ENCODE results near the gene COL18A1. TPM values are rescaled to one million over a fixed set of nuclear protein-coding genes. Genes with fewer than 3 reads are reported as not detected.

COL18A1 gene
- polyA plus RNA-seq, 4 donors: 2.2 to 34.3 (median 16.5) TPM

DNA sequence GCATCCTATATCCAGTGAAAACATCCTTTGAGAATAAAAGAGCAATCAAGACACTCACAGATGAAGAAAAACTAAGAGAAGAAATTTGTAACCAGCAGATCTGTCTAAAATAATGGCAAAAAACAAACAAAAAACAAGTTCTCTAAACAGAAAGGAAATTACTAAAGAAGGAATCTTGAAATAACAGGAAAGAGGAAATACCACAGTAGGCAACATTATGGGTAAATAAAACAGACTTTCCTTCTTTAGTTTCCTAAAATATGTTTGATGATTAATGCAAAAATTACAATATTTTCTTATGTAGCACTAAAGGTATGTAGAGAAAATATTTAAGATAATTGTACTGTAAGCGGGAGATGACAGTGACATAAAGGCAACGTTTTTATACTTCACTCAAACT is 113.8 kb downstream of the COL18A1 start:
- 91 to 97% (median 91%) methylated on average over 2 of the region's 2 CpGs for WGBS, 3 donors
- DNase-seq (no peak), FAIRE-seq (no peak)
- no peaks in the 10 kb centered on the region for H3K27me3 ChIP-seq (ENCODE audit: control insufficient read depth in 3 of 3, insufficient read depth in 3 of 3, low read length in 3 of 3)
- peaks cover 0 to 56% (median 9%) of the 10 kb centered on the region in 3 donors for H3K36me3 ChIP-seq (ENCODE audit: control insufficient read depth in 3 of 3, insufficient read depth in 2 of 3, low read depth in 1 of 3, low read length in 3 of 3)
- H3K4me3 ChIP-seq (ENCODE audit: low read depth in 1 of 3, low read length in 3 of 3): no peak overlapping the region
- no peak overlapping the region for H3K27ac ChIP-seq (ENCODE audit: low read depth in 1 of 3, low read length in 2 of 3)
- H3K9me3 ChIP-seq (ENCODE audit: control insufficient read depth in 2 of 2, insufficient read depth in 1 of 2, low read depth in 1 of 2, low read length in 1 of 2): peaks cover 0 to 10% of the 10 kb centered on the region in 2 donors
- no peaks in the 10 kb centered on the region for H3K4me1 ChIP-seq (ENCODE audit: control insufficient read depth in 3 of 3, insufficient read depth in 2 of 3, low read depth in 1 of 3, low read length in 2 of 3)

DNA sequence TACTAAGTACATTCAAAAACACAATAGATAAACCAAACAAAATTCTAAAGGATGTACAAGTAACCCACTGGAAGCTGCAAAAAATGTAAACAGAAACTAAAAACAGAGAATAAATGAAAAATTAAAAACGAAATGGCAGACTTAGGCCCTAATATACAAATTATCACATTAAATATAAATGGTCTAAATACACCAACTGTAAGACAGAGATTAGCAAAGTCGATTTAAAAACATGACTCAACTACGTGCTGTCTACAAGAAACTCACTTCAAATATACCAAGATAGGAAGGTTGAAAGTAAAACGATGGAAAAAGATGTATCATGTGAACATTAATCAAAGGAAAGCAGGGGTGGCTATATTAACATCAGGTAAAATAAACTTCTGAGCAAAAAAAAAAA is 114.2 kb downstream of the COL18A1 start:
- WGBS, 3 donors: 92 to 94% (median 93%) methylated on average over 4 of the region's 4 CpGs
- FAIRE-seq: no peak

DNA sequence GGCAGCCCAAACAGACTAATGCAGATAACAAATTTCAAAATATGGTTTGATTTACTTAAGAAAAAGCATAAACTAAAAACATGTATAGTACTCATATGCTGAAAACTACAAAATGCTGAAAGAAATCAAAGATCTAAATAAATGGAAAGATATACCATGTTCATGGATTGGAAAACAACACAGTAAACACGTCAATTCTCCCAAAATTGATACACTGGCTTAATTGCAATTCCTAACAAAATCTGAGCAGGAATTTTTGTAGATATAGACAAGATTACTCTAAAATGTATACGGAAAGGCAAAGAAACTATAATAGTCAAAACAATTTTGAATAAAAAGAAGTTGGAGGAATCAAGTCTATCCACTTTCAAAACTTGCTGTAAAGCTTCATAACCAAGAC is 116.3 kb downstream of the COL18A1 start:
- DNase-seq: no peak
- Histone ChIP-seq H3K9me3 (ENCODE audit: control insufficient read depth in 2 of 2, insufficient read depth in 1 of 2, low read depth in 1 of 2, low read length in 1 of 2) (peaks cover 0 to 10% of the 10 kb centered on the region in 2 donors), H3K4me3 (ENCODE audit: low read depth in 1 of 3, low read length in 3 of 3) (no peak overlapping the region), H3K36me3 (ENCODE audit: control insufficient read depth in 3 of 3, insufficient read depth in 2 of 3, low read depth in 1 of 3, low read length in 3 of 3) (peaks cover 0 to 51% (median 2%) of the 10 kb centered on the region in 3 donors), H3K4me1 (ENCODE audit: control insufficient read depth in 3 of 3, insufficient read depth in 2 of 3, low read depth in 1 of 3, low read length in 2 of 3) (peaks cover 0 to 10% (median 4%) of the 10 kb centered on the region in 3 donors), H3K27me3 (ENCODE audit: control insufficient read depth in 3 of 3, insufficient read depth in 3 of 3, low read length in 3 of 3) (no peaks in the 10 kb centered on the region), H3K27ac (ENCODE audit: low read depth in 1 of 3, low read length in 2 of 3) (no peak overlapping the region)
- FAIRE-seq: no peak
- WGBS, 3 donors: 96 to 99% (median 97%) methylated on average over 2 of the region's 2 CpGs

More for the DNA sequence above, 114.2 kb downstream of the COL18A1 start:
- Histone ChIP-seq H3K4me1 (ENCODE audit: control insufficient read depth in 3 of 3, insufficient read depth in 2 of 3, low read depth in 1 of 3, low read length in 2 of 3) (no peaks in the 10 kb centered on the region), H3K4me3 (ENCODE audit: low read depth in 1 of 3, low read length in 3 of 3) (no peak overlapping the region), H3K27me3 (ENCODE audit: control insufficient read depth in 3 of 3, insufficient read depth in 3 of 3, low read length in 3 of 3) (no peaks in the 10 kb centered on the region), H3K9me3 (ENCODE audit: control insufficient read depth in 2 of 2, insufficient read depth in 1 of 2, low read depth in 1 of 2, low read length in 1 of 2) (peaks cover 0 to 10% of the 10 kb centered on the region in 2 donors), H3K27ac (ENCODE audit: low read depth in 1 of 3, low read length in 2 of 3) (no peak overlapping the region), H3K36me3 (ENCODE audit: control insufficient read depth in 3 of 3, insufficient read depth in 2 of 3, low read depth in 1 of 3, low read length in 3 of 3) (peaks cover 0 to 53% (median 9%) of the 10 kb centered on the region in 3 donors)
- DNase-seq: no peak

DNA sequence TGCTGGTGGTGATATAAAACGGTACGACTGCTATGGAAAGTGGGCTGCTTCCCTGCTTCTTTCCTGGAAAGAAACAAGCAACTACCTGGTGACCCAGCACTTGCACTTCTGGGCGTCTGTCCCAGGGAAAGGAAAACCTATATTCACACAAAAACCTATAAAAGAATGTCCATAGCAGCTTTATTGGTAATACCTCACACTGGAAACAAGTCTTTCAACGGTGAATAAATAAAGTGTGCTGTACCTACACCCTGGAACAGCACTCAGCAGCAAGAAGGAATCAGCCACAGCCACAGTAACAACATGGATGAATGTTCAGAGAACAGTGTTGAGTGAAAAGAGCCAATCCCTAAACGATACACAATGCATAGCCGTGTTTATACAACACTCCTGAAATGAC is 117.4 kb downstream of the COL18A1 start:
- Histone ChIP-seq H3K4me3 (ENCODE audit: low read depth in 1 of 3, low read length in 3 of 3) (no peak overlapping the region), H3K9me3 (ENCODE audit: control insufficient read depth in 2 of 2, insufficient read depth in 1 of 2, low read depth in 1 of 2, low read length in 1 of 2) (peaks cover 0 to 10% of the 10 kb centered on the region in 2 donors), H3K27ac (ENCODE audit: low read depth in 1 of 3, low read length in 2 of 3) (no peak overlapping the region), H3K27me3 (ENCODE audit: control insufficient read depth in 3 of 3, insufficient read depth in 3 of 3, low read length in 3 of 3) (no peaks in the 10 kb centered on the region), H3K36me3 (ENCODE audit: control insufficient read depth in 3 of 3, insufficient read depth in 2 of 3, low read depth in 1 of 3, low read length in 3 of 3) (peaks cover 0 to 50% (median 2%) of the 10 kb centered on the region in 3 donors), H3K4me1 (ENCODE audit: control insufficient read depth in 3 of 3, insufficient read depth in 2 of 3, low read depth in 1 of 3, low read length in 2 of 3) (peaks cover 0 to 10% (median 4%) of the 10 kb centered on the region in 3 donors)
- WGBS, 3 donors: 95 to 98% (median 97%) methylated on average over 6 of the region's 6 CpGs
- FAIRE-seq (no peak), DNase-seq (no peak)

DNA sequence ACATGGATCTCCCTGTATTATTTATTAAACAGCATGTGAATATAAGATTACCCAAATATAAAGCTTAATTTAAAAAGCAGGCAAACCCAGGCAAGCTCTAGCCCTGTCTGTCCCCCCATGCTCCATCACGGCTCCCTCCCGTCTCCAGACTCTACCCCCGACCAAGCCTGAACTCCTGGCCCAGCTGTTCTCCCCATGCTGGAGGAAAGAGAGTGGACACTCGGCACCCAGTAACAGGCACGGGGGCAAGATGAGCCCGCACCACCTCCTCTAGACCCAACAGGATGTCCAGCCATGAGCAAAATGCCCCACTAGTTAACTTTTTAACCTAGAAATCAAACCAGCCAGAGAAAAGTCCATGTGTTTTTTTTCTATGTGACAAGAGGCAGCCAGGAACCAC is 118.0 kb downstream of the COL18A1 start:
- peaks cover 0 to 10% (median 4%) of the 10 kb centered on the region in 3 donors for H3K4me1 ChIP-seq (ENCODE audit: control insufficient read depth in 3 of 3, insufficient read depth in 2 of 3, low read depth in 1 of 3, low read length in 2 of 3)
- H3K4me3 ChIP-seq (ENCODE audit: low read depth in 1 of 3, low read length in 3 of 3): no peak overlapping the region
- peaks cover 0 to 51% (median 2%) of the 10 kb centered on the region in 3 donors for H3K36me3 ChIP-seq (ENCODE audit: control insufficient read depth in 3 of 3, insufficient read depth in 2 of 3, low read depth in 1 of 3, low read length in 3 of 3)
- FAIRE-seq (no peak), DNase-seq (no peak)
- peaks cover 0 to 10% of the 10 kb centered on the region in 2 donors for H3K9me3 ChIP-seq (ENCODE audit: control insufficient read depth in 2 of 2, insufficient read depth in 1 of 2, low read depth in 1 of 2, low read length in 1 of 2)
- no peaks in the 10 kb centered on the region for H3K27me3 ChIP-seq (ENCODE audit: control insufficient read depth in 3 of 3, insufficient read depth in 3 of 3, low read length in 3 of 3)
- 79 to 99% (median 92%) methylated on average over 6 of the region's 6 CpGs for WGBS, 3 donors
- no peak overlapping the region for H3K27ac ChIP-seq (ENCODE audit: low read depth in 1 of 3, low read length in 2 of 3)

DNA sequence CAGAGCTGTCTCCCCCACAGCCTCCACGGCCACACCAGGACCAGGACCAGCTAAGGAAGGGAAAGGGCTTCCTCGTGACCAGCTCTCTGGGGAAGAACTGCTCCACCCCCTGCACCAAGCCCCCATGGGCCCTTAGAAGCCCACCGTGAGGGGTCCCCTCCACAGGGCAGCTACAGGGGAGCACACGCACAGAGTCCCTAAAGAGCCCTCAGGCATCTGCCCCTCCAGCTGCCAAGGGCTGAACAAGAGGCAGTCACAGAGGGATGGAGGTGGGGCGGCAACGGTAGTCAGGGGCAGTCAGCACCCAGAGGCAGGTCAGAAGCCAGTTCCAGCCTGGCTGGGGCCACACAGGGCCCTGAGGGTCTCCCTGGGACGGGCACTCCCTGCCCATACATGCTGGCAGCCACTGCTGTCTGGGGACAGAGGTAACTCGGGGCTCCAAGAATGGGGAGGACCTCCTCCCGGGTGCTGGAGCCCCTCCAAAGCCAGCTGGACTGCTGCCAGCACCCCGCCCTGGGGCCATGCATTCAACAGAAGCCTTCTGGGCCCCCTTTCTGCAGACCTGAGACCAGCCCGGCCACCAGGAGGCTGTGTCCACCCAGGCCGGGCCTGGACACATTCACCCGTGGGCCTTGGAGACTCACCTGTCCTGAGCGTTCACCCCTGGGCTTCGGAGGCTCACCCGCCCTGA is 118.6 kb downstream of the COL18A1 start:
- FAIRE-seq: no peak
- H3K9me3 ChIP-seq (ENCODE audit: control insufficient read depth in 2 of 2, insufficient read depth in 1 of 2, low read depth in 1 of 2, low read length in 1 of 2): peaks cover 0 to 10% of the 10 kb centered on the region in 2 donors
- H3K4me1 ChIP-seq (ENCODE audit: control insufficient read depth in 3 of 3, insufficient read depth in 2 of 3, low read depth in 1 of 3, low read length in 2 of 3): peaks cover 0 to 10% (median 4%) of the 10 kb centered on the region in 3 donors
- H3K27ac ChIP-seq (ENCODE audit: low read depth in 1 of 3, low read length in 2 of 3): no peak overlapping the region
- DNase-seq: no peak
- WGBS, 3 donors: 86 to 93% (median 89%) methylated on average over 14 to 16 of the region's 16 CpGs
- H3K27me3 ChIP-seq (ENCODE audit: control insufficient read depth in 3 of 3, insufficient read depth in 3 of 3, low read length in 3 of 3): no peaks in the 10 kb centered on the region
- peaks cover 0 to 55% (median 2%) of the 10 kb centered on the region in 3 donors for H3K36me3 ChIP-seq (ENCODE audit: control insufficient read depth in 3 of 3, insufficient read depth in 2 of 3, low read depth in 1 of 3, low read length in 3 of 3)
- no peak overlapping the region for H3K4me3 ChIP-seq (ENCODE audit: low read depth in 1 of 3, low read length in 3 of 3)

DNA sequence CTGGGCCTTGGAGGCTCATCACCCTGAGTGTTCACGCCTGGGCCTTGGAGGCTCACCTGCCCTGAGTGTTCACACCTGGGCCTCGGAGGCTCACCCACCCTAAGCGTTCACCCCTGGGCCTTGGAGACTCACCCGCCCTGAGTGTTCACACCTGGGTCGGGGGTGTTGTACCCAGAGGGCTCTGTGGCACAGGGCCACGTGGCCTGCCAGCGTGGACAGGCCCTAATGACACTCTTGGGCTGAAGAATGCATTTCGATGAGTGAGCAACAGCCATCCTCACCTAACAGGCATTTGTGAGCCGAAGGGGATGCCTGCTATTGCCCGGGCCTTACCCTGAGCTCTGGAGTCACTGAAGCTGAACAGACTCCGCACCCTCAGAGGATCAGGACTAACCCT is 119.8 kb downstream of the COL18A1 start:
- Histone ChIP-seq H3K27me3 (ENCODE audit: control insufficient read depth in 3 of 3, insufficient read depth in 3 of 3, low read length in 3 of 3) (no peaks in the 10 kb centered on the region), H3K4me3 (ENCODE audit: low read depth in 1 of 3, low read length in 3 of 3) (no peak overlapping the region), H3K27ac (ENCODE audit: low read depth in 1 of 3, low read length in 2 of 3) (peak overlapping the region in 1 of 3 donors; percentile 68), H3K36me3 (ENCODE audit: control insufficient read depth in 3 of 3, insufficient read depth in 2 of 3, low read depth in 1 of 3, low read length in 3 of 3) (peaks cover 0 to 67% (median 2%) of the 10 kb centered on the region in 3 donors), H3K9me3 (ENCODE audit: control insufficient read depth in 2 of 2, insufficient read depth in 1 of 2, low read depth in 1 of 2, low read length in 1 of 2) (peaks cover 0 to 10% of the 10 kb centered on the region in 2 donors), H3K4me1 (ENCODE audit: control insufficient read depth in 3 of 3, insufficient read depth in 2 of 3, low read depth in 1 of 3, low read length in 2 of 3) (peaks cover 0 to 10% (median 4%) of the 10 kb centered on the region in 3 donors)
- 90 to 95% (median 91%) methylated on average over 10 to 11 of the region's 11 CpGs for WGBS, 3 donors
- no peak for FAIRE-seq
- DNase-seq: no peak

DNA sequence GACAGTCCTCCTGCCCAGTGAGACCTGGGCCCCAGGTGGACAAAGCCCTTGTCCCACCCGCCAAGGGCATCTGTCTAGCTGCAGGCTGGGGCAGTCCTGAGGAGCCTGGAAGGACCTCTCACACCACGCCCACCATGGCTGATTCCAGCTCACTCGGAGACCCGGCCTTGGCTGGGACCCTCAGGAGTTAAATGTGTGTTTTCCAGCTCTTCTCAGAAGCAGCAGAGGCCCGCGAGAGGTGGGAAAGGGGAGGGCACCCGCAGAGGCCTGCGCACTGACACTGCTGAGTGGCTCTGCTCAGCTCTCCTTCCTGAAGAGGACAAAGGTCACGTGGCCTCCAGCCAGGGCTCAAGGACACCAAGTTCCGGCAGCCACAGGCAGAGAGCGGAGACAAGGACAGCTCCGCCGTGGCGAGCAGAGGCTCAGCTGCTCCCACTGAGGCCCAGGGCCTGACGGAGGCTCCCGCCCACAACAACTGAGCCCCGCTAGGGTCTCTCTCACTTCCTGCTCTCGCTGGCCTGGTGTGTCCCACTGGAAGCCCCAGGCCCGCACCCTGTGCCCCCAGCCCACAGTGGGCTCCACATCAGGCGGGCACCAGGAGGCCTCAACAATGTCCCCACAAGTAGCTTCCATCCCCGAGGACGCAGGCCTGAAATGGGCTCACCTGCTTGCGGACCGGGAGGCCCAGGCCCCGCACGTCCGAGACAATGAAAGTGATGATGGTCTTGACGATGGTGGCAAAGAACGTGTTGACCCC is 120.4 kb downstream of the COL18A1 start:
- H3K4me1 ChIP-seq (ENCODE audit: control insufficient read depth in 3 of 3, insufficient read depth in 2 of 3, low read depth in 1 of 3, low read length in 2 of 3): peaks cover 0 to 10% (median 4%) of the 10 kb centered on the region in 3 donors
- WGBS, 3 donors: 54 to 70% (median 61%) methylated on average over 29 of the region's 29 CpGs
- FAIRE-seq: no peak
- H3K27ac ChIP-seq (ENCODE audit: low read depth in 1 of 3, low read length in 2 of 3): peak overlapping the region in 1 of 3 donors; percentile 68
- H3K27me3 ChIP-seq (ENCODE audit: control insufficient read depth in 3 of 3, insufficient read depth in 3 of 3, low read length in 3 of 3): no peaks in the 10 kb centered on the region
- peaks cover 0 to 9% of the 10 kb centered on the region in 2 donors for H3K9me3 ChIP-seq (ENCODE audit: control insufficient read depth in 2 of 2, insufficient read depth in 1 of 2, low read depth in 1 of 2, low read length in 1 of 2)
- DNase-seq: peak; percentile 51 to 85
- peaks cover 0 to 72% (median 2%) of the 10 kb centered on the region in 3 donors for H3K36me3 ChIP-seq (ENCODE audit: control insufficient read depth in 3 of 3, insufficient read depth in 2 of 3, low read depth in 1 of 3, low read length in 3 of 3)
- no peak overlapping the region for H3K4me3 ChIP-seq (ENCODE audit: low read depth in 1 of 3, low read length in 3 of 3)

All from small intestine (tissue), 7 donors.